Measurements from ENCODE around the gene SCNM1.
"Not testable (repeated sequence)": the region's sequence is repeated elsewhere in the genome, so short reads cannot be mapped to it uniquely, and the experiment has no call there.

The SCNM1 gene

GRCh38 chr1:151196292-151196800, 30.4 kb downstream of the SCNM1 start:
- peak; percentile 90 for DNase-seq

GRCh38 chr1:151197863-151198253, 31.9 kb downstream of the SCNM1 start:
- no peak for DNase-seq

GRCh38 chr1:151198254-151199127, 32.5 kb downstream of the SCNM1 start, which contains the start of gene PIP5K1A:
Gene PIP5K1A (plus strand): TSS chr1:151198552. CDS start chr1:151198997, 445 bp downstream.
- DNase-seq, result peak; percentile 100

- peak; percentile 44 for DNase-seq
Measured at GRCh38 chr1:151199873-151200581, 34.1 kb downstream of the SCNM1 start.

GRCh38 chr1:151205381-151205965, 39.5 kb downstream of the SCNM1 start:
- DNase-seq, result not testable (repeated sequence)

GRCh38 chr1:151210830-151211229, 44.9 kb downstream of the SCNM1 start:
- DNase-seq, result no peak

GRCh38 chr1:151211972-151212705, 46.2 kb downstream of the SCNM1 start:
- DNase-seq, result no peak

GRCh38 chr1:151213560-151213959, 47.6 kb downstream of the SCNM1 start:
- DNase-seq, result no peak
